Endothelial cell of umbilical vein (primary cell): ENCODE measurements around the gene ANKRD44. TPM values are rescaled to one million over a fixed set of nuclear protein-coding genes. Genes with fewer than 3 reads are reported as not detected.

Source experiments
- BruUV-seq: library from RNA; stranded (reverse); fragments of 400-500 nt; replicated peaks from 2 replicates; lab custom pipeline; 2021; lab: Mats Ljungman, UMichigan
- CTCF ChIA-PET: fragments of 300-600, 350-600 bp; sonication (Branson Sonifier 250); formaldehyde crosslinking; loops from one replicate; lab custom pipeline; 2021; ENCODE audit warnings: antibody characterized with exemption, inconsistent platforms; lab: Charles Lee
- POLR2A ChIA-PET: fragments of 300-600, 350-600 bp; sonication (Branson Sonifier 250); formaldehyde crosslinking; loops from one replicate; lab custom pipeline; 2021; ENCODE audit warnings: antibody characterized with exemption, inconsistent platforms; lab: Charles Lee
- DNase-seq: peaks from one replicate; pipeline ENCODE4 v3.0.0-alpha.2; 2011; ENCODE audit warnings: low read depth, low spot score
- FAIRE-seq: peaks from 2 replicates; lab custom pipeline; 2011; peaks lifted over from hg19 to GRCh38; lab: Jason Lieb, UNC
- H2AFZ ChIP-seq: 2 replicates; pipeline ENCODE4 v1.6.0; 2012; ENCODE audit warnings: low read depth, low read length, control low read depth, inconsistent platforms
- H3K27ac ChIP-seq: 2 replicates; pipeline ENCODE4 v1.5.1; 2011; ENCODE audit warnings: low read depth, mild to moderate bottlenecking, control low read depth, low read length, moderate library complexity; ENCODE audit not compliant: insufficient read depth
- H3K27me3 ChIP-seq, 2 experiments: 2 replicates each; pipeline versions ENCODE4 v1.6.0 to v1.6.1; 2011; ENCODE audit warnings: low read length in 2 of 2, mixed read lengths in 1 of 2; ENCODE audit not compliant: control insufficient read depth in 2 of 2, insufficient read depth in 2 of 2
- H3K36me3 ChIP-seq, 2 experiments: 2 replicates in 1 of 2; 3 replicates in 1 of 2; pipeline ENCODE4 v1.5.1; 2011; ENCODE audit warnings: low read length in 2 of 2, mild to moderate bottlenecking in 1 of 2, moderate library complexity in 1 of 2; ENCODE audit not compliant: control insufficient read depth in 2 of 2, insufficient read depth in 2 of 2; ENCODE audit errors: extremely low read depth in 1 of 2
- H3K4me1 ChIP-seq: 3 replicates; pipeline ENCODE4 v1.5.1; 2011; ENCODE audit warnings: mild to moderate bottlenecking, low read length; ENCODE audit not compliant: control insufficient read depth, insufficient read depth; ENCODE audit errors: extremely low read depth
- H3K4me2 ChIP-seq: 2 replicates; pipeline ENCODE4 v1.6.1; 2011; ENCODE audit warnings: low read length, control low read depth, mixed read lengths; ENCODE audit not compliant: insufficient read depth
- H3K4me3 ChIP-seq, 3 experiments: fragments of 200-600 bp in 1 of 3; sonication (generic), shearing (Covaris generic) in 1 of 3; replicated peaks in 1 of 3; 2 replicates each; pipeline ENCODE4 v1.5.1; 2011 to 2016; ENCODE audit warnings: control low read depth in 3 of 3, low read length in 3 of 3, mild to moderate bottlenecking in 2 of 3, inconsistent platforms in 1 of 3, low read depth in 1 of 3, moderate library complexity in 1 of 3; ENCODE audit not compliant: insufficient read depth in 1 of 3
- H3K79me2 ChIP-seq: 2 replicates; pipeline ENCODE4 v1.6.0; 2012; ENCODE audit warnings: low read length, inconsistent platforms; ENCODE audit not compliant: control insufficient read depth, insufficient read depth
- H3K9ac ChIP-seq: replicated peaks from 2 replicates; pipeline ENCODE3; 2011; ENCODE audit warnings: low read length, control low read depth; ENCODE audit not compliant: insufficient read depth; ENCODE audit errors: extremely low read depth
- H3K9me1 ChIP-seq: replicated peaks from 3 replicates; pipeline ENCODE4 v1.6.0; 2011; ENCODE audit warnings: mild to moderate bottlenecking, low read length; ENCODE audit not compliant: control insufficient read depth, insufficient read depth; ENCODE audit errors: extremely low read depth
- H3K9me3 ChIP-seq: replicated peaks from 2 replicates; pipeline ENCODE4 v1.5.1; 2012; ENCODE audit warnings: low read length, inconsistent platforms; ENCODE audit not compliant: control insufficient read depth, insufficient read depth
- H4K20me1 ChIP-seq: replicated peaks from 2 replicates; pipeline ENCODE3; 2011; ENCODE audit warnings: mild to moderate bottlenecking, low read length; ENCODE audit not compliant: control insufficient read depth, insufficient read depth; ENCODE audit errors: extremely low read depth
- CTCF ChIP-seq, 2 donors: IDR thresholded peaks; 1 replicate in 1 of 2; 2 replicates in 1 of 2; pipeline ENCODE4 v1.5.1; 2011; ENCODE audit warnings: low read length in 2 of 2, mild to moderate bottlenecking in 2 of 2, moderate library complexity in 2 of 2, control low read depth in 1 of 2, inconsistent platforms in 1 of 2, low read depth in 1 of 2; ENCODE audit not compliant: insufficient read depth in 1 of 2; ENCODE audit errors: extremely low read depth in 1 of 2
- EZH2 ChIP-seq: IDR thresholded peaks from 2 replicates; pipeline ENCODE4 v1.6.1; 2012; ENCODE audit warnings: borderline replicate concordance, low read depth, mild to moderate bottlenecking, moderate library complexity, low read length, inconsistent platforms; ENCODE audit not compliant: severe bottlenecking
- FOS ChIP-seq: IDR thresholded peaks from 2 replicates; pipeline ENCODE4 v1.6.1; 2011; ENCODE audit warnings: mild to moderate bottlenecking, low read length, moderate library complexity, borderline replicate concordance; ENCODE audit not compliant: insufficient read depth
- GATA2 ChIP-seq: IDR thresholded peaks from 2 replicates; pipeline ENCODE4 v1.7.0; 2011; ENCODE audit warnings: low read depth, mild to moderate bottlenecking, moderate library complexity, mixed read lengths, low read length; ENCODE audit not compliant: insufficient read length, insufficient read depth
- MAX ChIP-seq: IDR thresholded peaks from 2 replicates; pipeline ENCODE4 v1.6.1; 2011; ENCODE audit not compliant: insufficient read depth, insufficient read length
- POLR2A ChIP-seq: IDR thresholded peaks from 2 replicates; pipeline ENCODE4 v1.6.1; 2012; ENCODE audit warnings: low read depth, mild to moderate bottlenecking, control low read depth, low read length
- POLR2AphosphoS5 ChIP-seq: IDR thresholded peaks from 2 replicates; pipeline ENCODE4 v1.6.1; 2012; ENCODE audit warnings: low read depth, mild to moderate bottlenecking, control low read depth, low read length, moderate library complexity; ENCODE audit not compliant: insufficient read depth
- dilution Hi-C: fragments of 300-500 bp; cut with MboI; formaldehyde crosslinking; loops from one replicate; pipeline ENCODE4 v1.15.0; 2019; ENCODE audit warnings: low sequenced_read_pairs; ENCODE audit not compliant: extremely low pct_ligation_motif_present
- intact Hi-C: fragments of 100-400 bp; cut with micrococcal nuclease; formaldehyde crosslinking; loops from one replicate; pipeline ENCODE4 v1.10.0; 2022
- polyA plus RNA-seq, 4 experiments: library from polyadenylated mRNA; depleted of rRNA in 3 of 4; stranded (reverse) in 3 of 4; unstranded in 1 of 4; fragments of >200 nt; gene quantifications; 2 replicates each; pipeline versions ENCODE4 v1.2.1 to v1.2.3, GENCODE V29; 2011 to 2012; ENCODE audit warnings: missing spikeins in 1 of 4
- total RNA-seq: library from RNA; stranded (reverse); gene quantifications from 2 replicates; pipeline ENCODE4 v1.2.3, GENCODE V29; 2021

Gene ANKRD44
- total and polyA plus RNA-seq, 2 donors (not counting 3 experiments of a cell fraction or from before 2014, with no cell fraction given): 3.4 to 6.1 TPM

GRCh38 chr2:197158591-197159550 lies 151.7 kb downstream of the ANKRD44 start:
- no peaks in the 10 kb centered on the region for H3K9me3 ChIP-seq
- dilution Hi-C loops: no loop called here
- peak overlapping the region in 1 of 3 experiments; percentile 34 for H3K4me3 ChIP-seq
- H3K9me1 ChIP-seq: no peaks in the 10 kb centered on the region
- peaks cover 44% of the 10 kb centered on the region for H3K4me1 ChIP-seq
- H2AFZ ChIP-seq: peak overlapping the region; percentile 86
- ChIA-PET CTCF (interaction anchor here (0.6 to 3.0 kb wide), 11 partner anchors 9 to 147 kb away, joined by 3 to 36 read pairs (median 6); no protein-coding TSS in a partner anchor), POLR2A (no interaction called here)
- peak overlapping the region; percentile 82 for H3K9ac ChIP-seq
- BruUV-seq: TSS peak; percentile 97
- no peak for FAIRE-seq
- peak overlapping the region; percentile 95 for H3K27ac ChIP-seq
- no peaks in the 10 kb centered on the region for H4K20me1 ChIP-seq
- TF ChIP-seq POLR2A: no peak
- no peak for TF ChIP-seq GATA2
- no peak for TF ChIP-seq POLR2AphosphoS5
- TF ChIP-seq CTCF (IDR thresholded peaks at IDR 0.05; ENCODE audit: extremely low read depth in 1 of 2, insufficient read depth in 1 of 2, low read depth in 1 of 2, low read length in 2 of 2): no peak
- TF ChIP-seq MAX: no peak
- TF ChIP-seq EZH2: no peak
- no peak for TF ChIP-seq FOS
- no peaks in the 10 kb centered on the region for H3K36me3 ChIP-seq
- H3K27me3 ChIP-seq: no peaks in the 10 kb centered on the region
- intact Hi-C loops: loop anchor here (1.0 to 5.0 kb wide), 4 partner anchors 21 to 232 kb away; partner anchors contain the start of gene PGAP1
- peak overlapping the region; percentile 96 for H3K4me2 ChIP-seq
- H3K79me2 ChIP-seq: no peaks in the 10 kb centered on the region
- no peak for DNase-seq
